ENCODE data around the gene PLAAT5.

The PLAAT5 gene

DNA sequence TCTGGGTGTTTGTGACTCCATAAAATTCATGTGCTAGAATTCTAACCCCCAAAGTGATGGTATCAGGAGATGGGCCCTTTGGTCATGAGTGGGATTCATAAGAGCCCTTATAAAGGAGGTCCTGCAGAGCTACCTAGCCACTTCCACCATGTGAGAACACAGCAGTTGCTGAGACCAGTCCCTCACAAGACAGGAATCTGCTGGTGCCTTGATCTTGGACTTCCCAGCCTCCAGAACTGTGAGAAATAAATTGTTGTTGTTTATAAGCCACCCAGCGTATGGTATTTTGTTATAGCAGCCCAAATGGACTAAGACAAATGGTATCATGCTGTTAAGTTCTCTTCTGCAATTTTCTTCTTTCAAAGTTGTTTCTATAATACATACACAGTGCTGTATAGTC, 1.5 kb upstream of the PLAAT5 start:
- no peak for DNase-seq (ENCODE audit: low spot score)
- TF ChIP-seq, protein P1, sequence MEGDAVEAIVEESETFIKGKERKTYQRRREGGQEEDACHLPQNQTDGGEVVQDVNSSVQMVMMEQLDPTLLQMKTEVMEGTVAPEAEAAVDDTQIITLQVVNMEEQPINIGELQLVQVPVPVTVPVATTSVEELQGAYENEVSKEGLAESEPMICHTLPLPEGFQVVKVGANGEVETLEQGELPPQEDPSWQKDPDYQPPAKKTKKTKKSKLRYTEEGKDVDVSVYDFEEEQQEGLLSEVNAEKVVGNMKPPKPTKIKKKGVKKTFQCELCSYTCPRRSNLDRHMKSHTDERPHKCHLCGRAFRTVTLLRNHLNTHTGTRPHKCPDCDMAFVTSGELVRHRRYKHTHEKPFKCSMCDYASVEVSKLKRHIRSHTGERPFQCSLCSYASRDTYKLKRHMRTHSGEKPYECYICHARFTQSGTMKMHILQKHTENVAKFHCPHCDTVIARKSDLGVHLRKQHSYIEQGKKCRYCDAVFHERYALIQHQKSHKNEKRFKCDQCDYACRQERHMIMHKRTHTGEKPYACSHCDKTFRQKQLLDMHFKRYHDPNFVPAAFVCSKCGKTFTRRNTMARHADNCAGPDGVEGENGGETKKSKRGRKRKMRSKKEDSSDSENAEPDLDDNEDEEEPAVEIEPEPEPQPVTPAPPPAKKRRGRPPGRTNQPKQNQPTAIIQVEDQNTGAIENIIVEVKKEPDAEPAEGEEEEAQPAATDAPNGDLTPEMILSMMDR (IDR thresholded peaks at IDR 0.05; ENCODE audit: extremely low read depth, missing control alignments) = no peak

DNA sequence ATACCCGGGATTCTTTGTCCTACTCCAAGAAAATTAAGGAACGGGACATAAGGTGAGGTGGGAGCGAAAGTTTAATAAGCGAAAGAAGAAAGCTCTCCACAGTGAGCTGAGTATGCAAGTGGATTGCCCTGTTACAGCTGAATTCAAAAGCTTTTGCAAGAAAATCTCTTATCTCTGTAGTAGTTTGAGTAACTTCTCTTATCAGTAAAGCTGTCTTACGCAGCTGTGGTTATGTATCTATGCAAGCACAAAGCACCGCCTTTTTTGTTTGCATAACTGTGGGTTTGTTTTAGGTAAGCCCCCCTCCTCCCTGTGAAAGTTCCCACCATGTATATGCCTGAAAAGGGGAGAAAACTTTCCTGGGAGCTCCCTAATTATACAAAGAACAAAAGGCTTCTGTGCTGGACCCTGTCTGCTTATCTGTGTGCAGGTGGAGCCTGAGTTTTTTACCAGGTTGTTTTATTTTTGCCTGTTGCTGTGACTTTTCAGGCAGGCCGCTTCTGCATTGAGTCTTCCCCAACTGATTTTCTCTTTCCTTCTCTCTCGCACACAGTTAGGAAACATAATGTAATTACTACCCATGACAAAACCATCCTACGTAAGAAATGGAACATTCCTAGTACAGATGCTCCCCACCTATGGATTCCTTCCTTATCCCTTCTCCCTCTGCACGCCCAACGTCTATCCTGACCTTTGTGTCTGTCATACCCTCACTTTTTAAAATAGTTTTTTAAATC, 837 bp upstream of the PLAAT5 start:
- TF ChIP-seq, protein P1 (IDR thresholded peaks at IDR 0.05; ENCODE audit: extremely low read depth, missing control alignments) = no peak
- no peak for DNase-seq (ENCODE audit: low spot score)

DNA sequence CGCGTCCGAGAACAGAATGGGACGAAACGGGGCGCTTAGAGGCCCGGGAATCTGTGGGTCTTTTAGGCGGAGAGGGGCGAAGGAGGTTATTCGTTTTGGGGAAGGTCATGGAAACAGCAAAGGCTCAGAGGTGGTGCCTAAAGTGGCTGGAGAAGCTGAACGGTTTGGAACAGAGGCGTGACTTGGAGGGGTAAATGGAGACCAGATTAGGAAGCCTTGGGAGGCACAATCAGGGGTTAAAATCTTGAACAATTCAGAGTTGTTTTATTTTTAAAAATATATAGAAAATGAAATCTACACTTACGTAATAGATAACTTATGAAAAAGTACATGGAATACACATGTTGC, 247 bp upstream of the PLAAT5 start:
- TF ChIP-seq, protein P1 (IDR thresholded peaks at IDR 0.05; ENCODE audit: extremely low read depth, missing control alignments) = no peak
- no peak for DNase-seq (ENCODE audit: low spot score)

DNA sequence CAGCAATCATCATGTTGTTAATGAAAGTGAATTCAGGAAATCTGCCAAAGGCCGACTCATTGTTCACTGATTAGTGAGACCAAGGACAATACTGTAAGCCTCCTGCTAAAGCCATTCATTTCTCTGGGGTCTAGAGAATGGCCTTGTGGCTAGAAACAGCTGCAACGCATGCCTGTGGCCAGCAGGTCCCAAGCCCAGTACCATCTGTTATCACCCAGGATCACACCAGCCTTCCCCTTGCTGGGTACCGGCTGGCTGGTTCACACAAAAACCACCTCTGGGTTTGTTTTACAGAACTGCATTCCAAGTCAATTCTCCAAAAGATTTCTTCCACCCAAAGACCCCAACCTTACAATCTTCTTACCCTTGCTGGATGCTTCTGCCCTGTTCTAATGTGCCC, 1.1 kb downstream of the PLAAT5 start:
- DNase-seq (ENCODE audit: low spot score) = no peak
- TF ChIP-seq, protein P1 (IDR thresholded peaks at IDR 0.05; ENCODE audit: extremely low read depth, missing control alignments) = no peak

DNA sequence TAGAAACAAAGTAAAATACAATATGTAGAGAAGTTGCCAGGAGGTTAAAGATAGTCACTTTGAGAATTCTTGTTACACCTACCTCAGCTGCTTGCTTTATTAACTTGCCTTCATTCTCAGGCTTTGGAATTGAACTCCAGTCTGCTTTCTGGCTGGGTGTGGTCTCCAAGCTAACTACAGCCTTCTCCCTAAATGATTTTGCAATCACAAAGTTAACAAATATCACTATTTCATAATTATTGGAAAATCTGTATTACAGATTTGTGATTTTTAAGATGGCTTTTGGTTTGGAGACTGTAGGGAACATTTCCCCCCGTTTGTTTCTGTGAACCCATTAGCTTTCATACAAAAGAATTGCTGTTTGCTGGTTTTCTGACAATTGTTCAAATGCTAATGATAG, 2.2 kb downstream of the PLAAT5 start:
- no peak for DNase-seq (ENCODE audit: low spot score)
- TF ChIP-seq, protein P1 (IDR thresholded peaks at IDR 0.05; ENCODE audit: extremely low read depth, missing control alignments) = no peak

DNA sequence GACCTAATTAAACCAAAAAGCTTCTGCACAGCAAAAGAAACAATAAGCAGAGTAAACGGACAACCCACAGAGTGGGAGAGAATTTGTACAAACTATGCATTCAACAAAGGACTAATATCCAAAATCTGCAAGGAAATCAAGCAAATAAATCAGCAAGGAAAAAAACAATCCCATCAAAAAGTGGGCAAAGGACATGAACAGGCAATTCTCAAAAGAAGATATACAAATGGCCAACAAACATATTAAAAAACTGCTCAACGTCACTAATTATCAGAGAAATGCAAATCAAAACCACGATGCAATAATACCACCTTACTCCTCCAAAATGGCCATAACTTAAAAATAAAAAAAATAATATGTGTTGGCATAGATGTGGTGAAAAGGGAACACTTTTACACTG, 5.2 kb downstream of the PLAAT5 start:
- TF ChIP-seq, protein P1 (IDR thresholded peaks at IDR 0.05; ENCODE audit: extremely low read depth, missing control alignments) = no peak
- no peak for DNase-seq (ENCODE audit: low spot score)

DNA sequence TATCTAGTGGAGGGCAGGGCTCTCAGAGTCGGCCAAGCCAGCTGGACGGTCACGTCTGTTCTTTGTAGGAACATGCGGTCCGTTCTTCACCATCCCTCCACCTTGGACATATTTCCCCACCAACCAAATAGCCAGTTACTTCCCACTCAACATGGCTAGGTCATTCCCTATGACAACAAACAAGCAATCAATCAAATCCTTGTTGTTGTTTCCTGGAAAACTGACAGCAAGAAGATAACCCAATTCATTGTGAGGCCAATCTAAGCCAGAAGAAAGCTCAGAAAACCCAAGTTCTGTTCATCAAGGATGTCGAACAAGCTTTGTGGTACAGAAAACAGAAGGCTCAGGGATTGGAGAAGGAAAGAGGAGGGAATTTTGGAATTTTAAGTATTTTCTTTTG, 10.9 kb downstream of the PLAAT5 start:
- no peak for DNase-seq (ENCODE audit: low spot score)
- TF ChIP-seq, protein P1 (IDR thresholded peaks at IDR 0.05; ENCODE audit: extremely low read depth, missing control alignments) = no peak
